ENCODE results near the gene ECHDC3. TPM values are rescaled to one million over a fixed set of nuclear protein-coding genes. Genes with fewer than 3 reads are reported as not detected.
A peak's percentile ranks its signal among the peaks of the same experiment; 100 is the strongest.

Gene ECHDC3
- total RNA-seq, 4 donors from 2014 or later: 22.4 to 85.4 (median 69.1) TPM

- Histone ChIP-seq H3K4me1 (peaks cover 0 to 7% of the 10 kb centered on the region in 2 donors), H3K9me3 (no peaks in the 10 kb centered on the region), H3K4me3 (replicated peaks in 1 of 3) (no peak overlapping the region), H3K27ac (no peak overlapping the region), H3K27me3 (no peaks in the 10 kb centered on the region), H3K36me3 (no peaks in the 10 kb centered on the region)
- intact Hi-C loops (cut with DNase I): no loop called here
- TF ChIP-seq CTCF (IDR thresholded peaks at IDR 0.05) (no peak), POLR2A (IDR thresholded peaks at IDR 0.05) (no peak)
- no peak for DNase-seq
- 53 to 73% methylated on average over 4 of the region's 4 CpGs for WGBS, 2 donors
These were observed 63.6 kb downstream of the ECHDC3 start for GRCh38 chr10:11805792-11806191.

- no peaks in the 10 kb centered on the region for H3K27me3 ChIP-seq
- no peak overlapping the region for H3K27ac ChIP-seq
- H3K4me3 ChIP-seq (replicated peaks in 1 of 3): no peak overlapping the region
- intact Hi-C loops (cut with DNase I): no loop called here
- no peaks in the 10 kb centered on the region for H3K9me3 ChIP-seq
- no peaks in the 10 kb centered on the region for H3K36me3 ChIP-seq
- no peak for DNase-seq
- TF ChIP-seq CTCF (IDR thresholded peaks at IDR 0.05): no peak
- no peak for TF ChIP-seq POLR2A (IDR thresholded peaks at IDR 0.05)
- 89 to 92% methylated on average over 6 of the region's 6 CpGs for WGBS, 2 donors
- H3K4me1 ChIP-seq: peaks cover 0 to 7% of the 10 kb centered on the region in 2 donors
These were observed 64.5 kb downstream of the ECHDC3 start for GRCh38 chr10:11806706-11807105.

GRCh38 chr10:11808808-11809207 is 66.6 kb downstream of the ECHDC3 start:
- Histone ChIP-seq H3K36me3 (no peaks in the 10 kb centered on the region), H3K4me1 (peaks cover 0 to 7% of the 10 kb centered on the region in 2 donors), H3K27me3 (no peaks in the 10 kb centered on the region), H3K27ac (no peak overlapping the region), H3K9me3 (no peaks in the 10 kb centered on the region), H3K4me3 (replicated peaks in 1 of 3) (no peak overlapping the region)
- DNase-seq: no peak
- TF ChIP-seq CTCF (IDR thresholded peaks at IDR 0.05): no peak
- intact Hi-C loops (cut with DNase I): no loop called here
- WGBS, 2 donors: 95 to 99% methylated on average over 5 of the region's 5 CpGs

- intact Hi-C loops (cut with DNase I): no loop called here
- no peaks in the 10 kb centered on the region for H3K36me3 ChIP-seq
- peak in 1 of 2 donors; percentile 7 for DNase-seq
- no peak for TF ChIP-seq CTCF (IDR thresholded peaks at IDR 0.05)
- no peak for TF ChIP-seq POLR2A (IDR thresholded peaks at IDR 0.05)
- H3K4me3 ChIP-seq (replicated peaks in 1 of 3): no peak overlapping the region
- H3K4me1 ChIP-seq: peaks cover 0 to 7% of the 10 kb centered on the region in 2 donors
- 50 to 59% methylated on average over 13 of the region's 13 CpGs for WGBS, 2 donors
- H3K27me3 ChIP-seq: no peaks in the 10 kb centered on the region
- no peak overlapping the region for H3K27ac ChIP-seq
- no peaks in the 10 kb centered on the region for H3K9me3 ChIP-seq
These were observed 68.2 kb downstream of the ECHDC3 start for GRCh38 chr10:11810313-11810766.

- H3K9me3 ChIP-seq: no peaks in the 10 kb centered on the region
- TF ChIP-seq POLR2A (IDR thresholded peaks at IDR 0.05): no peak
- TF ChIP-seq CTCF (IDR thresholded peaks at IDR 0.05): no peak
- H3K4me3 ChIP-seq (replicated peaks in 1 of 3): no peak overlapping the region
- no peak for DNase-seq
- no peak overlapping the region for H3K27ac ChIP-seq
- no peaks in the 10 kb centered on the region for H3K27me3 ChIP-seq
- no peaks in the 10 kb centered on the region for H3K36me3 ChIP-seq
- peaks cover 0 to 7% of the 10 kb centered on the region in 2 donors for H3K4me1 ChIP-seq
- intact Hi-C loops (cut with DNase I): no loop called here
- 77 to 82% methylated on average over 6 of the region's 6 CpGs for WGBS, 2 donors
These were observed 68.8 kb downstream of the ECHDC3 start for GRCh38 chr10:11810973-11811372.
